Measurements from ENCODE around the gene KCNMB4. TPM values are rescaled to one million over a fixed set of nuclear protein-coding genes. Genes with fewer than 3 reads are reported as not detected.

The KCNMB4 gene
- total RNA-seq, 1 donor: 7.3 TPM

GRCh38 chr12:70422631-70423030 is 56.5 kb downstream of the KCNMB4 start:
- TF ChIP-seq CTCF (IDR thresholded peaks at IDR 0.05; ENCODE audit: insufficient read depth, low read depth, low read length): no peak
- DNase-seq (ENCODE audit: low read depth): no peak
- no peak overlapping the region for H3K4me3 ChIP-seq (ENCODE audit: low read depth, low read length)

- TF ChIP-seq CTCF (IDR thresholded peaks at IDR 0.05; ENCODE audit: insufficient read depth, low read depth, low read length): no peak
- no peak for DNase-seq (ENCODE audit: low read depth)
- no peak overlapping the region for H3K4me3 ChIP-seq (ENCODE audit: low read depth, low read length)
Measured at GRCh38 chr12:70426620-70427019, 60.5 kb downstream of the KCNMB4 start.

- peak; percentile 11 for DNase-seq (ENCODE audit: low read depth)
- H3K4me3 ChIP-seq (ENCODE audit: low read depth, low read length): no peak overlapping the region
- no peak for TF ChIP-seq CTCF (IDR thresholded peaks at IDR 0.05; ENCODE audit: insufficient read depth, low read depth, low read length)
Measured at GRCh38 chr12:70427611-70428010, 61.5 kb downstream of the KCNMB4 start.

- H3K4me3 ChIP-seq (ENCODE audit: low read depth, low read length): no peak overlapping the region
- TF ChIP-seq CTCF (IDR thresholded peaks at IDR 0.05; ENCODE audit: insufficient read depth, low read depth, low read length): no peak
- no peak for DNase-seq (ENCODE audit: low read depth)
Measured at GRCh38 chr12:70430400-70430799, 64.3 kb downstream of the KCNMB4 start.

- no peak for TF ChIP-seq CTCF (IDR thresholded peaks at IDR 0.05; ENCODE audit: insufficient read depth, low read depth, low read length)
- H3K4me3 ChIP-seq (ENCODE audit: low read depth, low read length): no peak overlapping the region
- DNase-seq (ENCODE audit: low read depth): no peak
Measured at GRCh38 chr12:70436836-70437235, 70.7 kb downstream of the KCNMB4 start.

- DNase-seq (ENCODE audit: low read depth): peak; percentile 33
- no peak for TF ChIP-seq CTCF (IDR thresholded peaks at IDR 0.05; ENCODE audit: insufficient read depth, low read depth, low read length)
- H3K4me3 ChIP-seq (ENCODE audit: low read depth, low read length): no peak overlapping the region
Measured at GRCh38 chr12:70443062-70443673, 77.1 kb downstream of the KCNMB4 start.

GRCh38 chr12:70444903-70445302 is 78.8 kb downstream of the KCNMB4 start:
- no peak for TF ChIP-seq CTCF (IDR thresholded peaks at IDR 0.05; ENCODE audit: insufficient read depth, low read depth, low read length)
- peak; percentile 37 for DNase-seq (ENCODE audit: low read depth)
- no peak overlapping the region for H3K4me3 ChIP-seq (ENCODE audit: low read depth, low read length)

Data from fibroblast of villous mesenchyme (primary cell).